GM18861 (cell line): Measurements from ENCODE around the gene TIPARP.
"Not testable (repeated sequence)": the region's sequence is repeated elsewhere in the genome, so short reads cannot be mapped to it uniquely, and the experiment has no call there.

Source experiments
- ATAC-seq: cut with Tn5 transposase; IDR thresholded peaks from one replicate; pipeline ENCODE4 v1.9.1; 2021; ENCODE audit not compliant: unreplicated experiment

The TIPARP gene

GRCh38 chr3:156737049-156737448 lies 62.7 kb downstream of the TIPARP start:
- not testable (repeated sequence) for ATAC-seq

- ATAC-seq: no peak
These were observed 63.9 kb downstream of the TIPARP start for GRCh38 chr3:156738251-156738650.

GRCh38 chr3:156739976-156740375 lies 65.6 kb downstream of the TIPARP start:
- no peak for ATAC-seq

GRCh38 chr3:156740581-156740980 lies 66.2 kb downstream of the TIPARP start:
- not testable (repeated sequence) for ATAC-seq

- no peak for ATAC-seq
These were observed 67.5 kb downstream of the TIPARP start for GRCh38 chr3:156741935-156742334.

- no peak for ATAC-seq
These were observed 68.0 kb downstream of the TIPARP start for GRCh38 chr3:156742401-156742800.

- ATAC-seq: no peak
These were observed 69.5 kb downstream of the TIPARP start for GRCh38 chr3:156743859-156744258.

- no peak for ATAC-seq
These were observed 70.2 kb downstream of the TIPARP start for GRCh38 chr3:156744631-156745030.

GRCh38 chr3:156745766-156746165 lies 71.4 kb downstream of the TIPARP start:
- no peak for ATAC-seq

GRCh38 chr3:156747046-156747445 lies 72.7 kb downstream of the TIPARP start:
- ATAC-seq: no peak

GRCh38 chr3:156749244-156749643 lies 74.9 kb downstream of the TIPARP start:
- no peak for ATAC-seq

- no peak for ATAC-seq
These were observed 75.9 kb downstream of the TIPARP start for GRCh38 chr3:156750191-156750873.

- ATAC-seq: no peak
These were observed 76.5 kb downstream of the TIPARP start for GRCh38 chr3:156750874-156751245.

GRCh38 chr3:156751461-156752025 lies 77.2 kb downstream of the TIPARP start:
- ATAC-seq: no peak
